A673 (cell line): Measurements from ENCODE around the gene HMCN2. TPM values are rescaled to one million over a fixed set of nuclear protein-coding genes. Genes with fewer than 3 reads are reported as not detected.

Experiments used
- BruUV-seq: library from RNA; stranded (reverse); fragments of 400-500 nt; replicated peaks from 2 replicates; lab custom pipeline; 2021; lab: Mats Ljungman, UMichigan
- CTCF ChIA-PET: fragments of 300-600 bp; sonication (Branson Sonifier 250); formaldehyde crosslinking; loops from one replicate; lab custom pipeline; 2022; ENCODE audit warnings: antibody characterized with exemption; lab: Charles Lee
- POLR2A ChIA-PET: fragments of 300-600 bp; sonication (Branson Sonifier 250); formaldehyde crosslinking; loops from one replicate; lab custom pipeline; 2022; ENCODE audit warnings: antibody characterized with exemption; ENCODE audit not compliant: low non-redundant PET; lab: Charles Lee
- DNase-seq: peaks from one replicate; pipeline ENCODE4 v3.0.0-alpha.2; 2015; ENCODE audit warnings: low spot score
- H3K27ac ChIP-seq: fragments of 200-600 bp; sonication (generic); 2 replicates; pipeline ENCODE4 v1.5.1; 2016; ENCODE audit warnings: mixed run types, low read depth, mild to moderate bottlenecking, mixed read lengths, antibody characterized with exemption, low read length; ENCODE audit not compliant: poor library complexity, severe bottlenecking
- H3K27me3 ChIP-seq: fragments of 200-600 bp; sonication (generic); replicated peaks from 2 replicates; pipeline ENCODE4 v1.6.1; 2017; ENCODE audit warnings: mixed run types, low read depth, mild to moderate bottlenecking, mixed read lengths, antibody characterized with exemption, low read length; ENCODE audit not compliant: insufficient read depth, poor library complexity
- H3K36me3 ChIP-seq: fragments of 200-600 bp; sonication (generic); 2 replicates; pipeline ENCODE4 v1.6.1; 2016; ENCODE audit warnings: mixed run types, mild to moderate bottlenecking, mixed read lengths, antibody characterized with exemption, low read length; ENCODE audit not compliant: insufficient read depth, poor library complexity, severe bottlenecking
- H3K4me1 ChIP-seq: fragments of 200-600 bp; sonication (generic); 2 replicates; pipeline ENCODE4 v1.6.1; 2017; ENCODE audit warnings: mixed run types, mild to moderate bottlenecking, mixed read lengths, antibody characterized with exemption, low read length; ENCODE audit not compliant: insufficient read depth, poor library complexity, severe bottlenecking
- H3K4me3 ChIP-seq: fragments of 200-600 bp; sonication (generic); 2 replicates; pipeline ENCODE4 v1.5.1; 2016; ENCODE audit warnings: low read depth, mixed run types, mild to moderate bottlenecking, mixed read lengths, low read length; ENCODE audit not compliant: poor library complexity, severe bottlenecking
- H3K9me3 ChIP-seq: fragments of 200-600 bp; sonication (generic); 2 replicates; pipeline ENCODE4 v1.6.1; 2016; ENCODE audit warnings: mixed run types, low read depth, mild to moderate bottlenecking, mixed read lengths, antibody characterized with exemption, low read length; ENCODE audit not compliant: poor library complexity, severe bottlenecking
- EZH2 ChIP-seq: fragments of 200-600 bp; sonication (generic); IDR thresholded peaks from 2 replicates; pipeline ENCODE4 v1.6.1; 2017; ENCODE audit warnings: borderline replicate concordance, low read depth, mild to moderate bottlenecking, mixed read lengths, antibody characterized with exemption, low read length; ENCODE audit not compliant: poor library complexity, severe bottlenecking
- intact Hi-C: fragments of 100-400 bp; cut with micrococcal nuclease; formaldehyde crosslinking; loops from one replicate; pipeline ENCODE4 v1.10.0; 2022; ENCODE audit not compliant: unreplicated experiment
- total RNA-seq: library from RNA; stranded (reverse); gene quantifications from 2 replicates; pipeline ENCODE4 v1.2.3, GENCODE V29; 2021
- TF ChIP-seq, protein P1 (sequence below): fragments of 300-800, 200-600 bp; sonication (generic); conservative IDR thresholded peaks from 2 replicates; pipeline ENCODE4 v1.5.1; 2017; ENCODE audit warnings: low read depth, mild to moderate bottlenecking, antibody characterized with exemption, low read length, moderate library complexity, mixed read lengths

The HMCN2 gene
- total RNA-seq, 1 experiment from 2014 or later, result 0.28 TPM

DNA sequence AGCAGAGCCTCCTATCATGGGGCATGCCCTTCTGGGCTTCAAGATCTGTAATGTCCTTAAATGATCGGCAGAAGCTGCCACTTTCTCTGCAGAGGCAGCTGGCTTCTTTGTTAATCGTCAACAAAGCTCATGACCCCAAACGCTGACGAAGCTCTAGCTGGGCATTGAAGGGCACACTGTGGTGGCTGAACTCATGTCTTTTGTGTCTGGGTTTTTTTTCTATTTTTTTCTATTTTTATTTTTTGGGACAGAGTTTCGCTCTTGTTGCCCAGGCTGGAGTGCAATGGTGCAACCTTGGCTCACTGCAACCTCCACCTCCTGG, 114.0 kb downstream of the HMCN2 start:
- no TSS peak for BruUV-seq
- no peak overlapping the region for H3K4me3 ChIP-seq
- TF ChIP-seq, protein P1, sequence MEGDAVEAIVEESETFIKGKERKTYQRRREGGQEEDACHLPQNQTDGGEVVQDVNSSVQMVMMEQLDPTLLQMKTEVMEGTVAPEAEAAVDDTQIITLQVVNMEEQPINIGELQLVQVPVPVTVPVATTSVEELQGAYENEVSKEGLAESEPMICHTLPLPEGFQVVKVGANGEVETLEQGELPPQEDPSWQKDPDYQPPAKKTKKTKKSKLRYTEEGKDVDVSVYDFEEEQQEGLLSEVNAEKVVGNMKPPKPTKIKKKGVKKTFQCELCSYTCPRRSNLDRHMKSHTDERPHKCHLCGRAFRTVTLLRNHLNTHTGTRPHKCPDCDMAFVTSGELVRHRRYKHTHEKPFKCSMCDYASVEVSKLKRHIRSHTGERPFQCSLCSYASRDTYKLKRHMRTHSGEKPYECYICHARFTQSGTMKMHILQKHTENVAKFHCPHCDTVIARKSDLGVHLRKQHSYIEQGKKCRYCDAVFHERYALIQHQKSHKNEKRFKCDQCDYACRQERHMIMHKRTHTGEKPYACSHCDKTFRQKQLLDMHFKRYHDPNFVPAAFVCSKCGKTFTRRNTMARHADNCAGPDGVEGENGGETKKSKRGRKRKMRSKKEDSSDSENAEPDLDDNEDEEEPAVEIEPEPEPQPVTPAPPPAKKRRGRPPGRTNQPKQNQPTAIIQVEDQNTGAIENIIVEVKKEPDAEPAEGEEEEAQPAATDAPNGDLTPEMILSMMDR, result no peak
- no peak for TF ChIP-seq EZH2
- ChIA-PET POLR2A (no interaction called here), CTCF (no interaction called here)
- no peaks in the 10 kb centered on the region for H3K9me3 ChIP-seq
- H3K36me3 ChIP-seq, result no peaks in the 10 kb centered on the region
- peaks cover 6% of the 10 kb centered on the region for H3K27me3 ChIP-seq
- H3K27ac ChIP-seq, result no peak overlapping the region
- no peaks in the 10 kb centered on the region for H3K4me1 ChIP-seq
- no peak for DNase-seq
- intact Hi-C loops, result no loop called here

DNA sequence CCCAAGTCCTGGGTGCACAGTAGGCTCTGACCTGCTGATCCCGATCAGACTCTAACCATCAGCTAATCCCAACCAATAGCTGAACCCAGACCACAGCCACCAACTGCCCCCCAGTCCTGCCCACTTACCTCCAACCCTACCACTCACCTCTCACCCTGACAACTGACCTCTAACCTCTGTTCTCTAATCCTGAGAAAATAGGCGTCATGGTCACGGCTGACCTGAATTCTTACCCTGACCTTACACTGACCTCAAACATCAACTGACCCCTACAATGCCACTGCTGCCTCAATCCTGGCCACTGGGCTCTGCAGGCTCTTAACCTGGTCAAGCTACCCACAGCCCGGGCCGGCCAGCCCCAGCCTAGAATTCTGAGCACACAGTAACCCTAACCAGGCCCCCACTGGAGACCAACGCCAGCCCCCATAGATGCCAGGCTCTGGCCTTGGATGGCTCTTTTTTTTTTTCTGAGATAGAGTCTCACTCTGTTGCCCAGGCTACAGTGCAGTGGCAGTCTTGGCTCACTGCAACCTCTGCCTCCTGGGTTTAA, 115.4 kb downstream of the HMCN2 start:
- intact Hi-C loops, result no loop called here
- no TSS peak for BruUV-seq
- no peak for DNase-seq
- Histone ChIP-seq H3K27me3 (peaks cover 6% of the 10 kb centered on the region), H3K4me3 (no peak overlapping the region), H3K9me3 (no peaks in the 10 kb centered on the region), H3K36me3 (no peaks in the 10 kb centered on the region), H3K4me1 (no peaks in the 10 kb centered on the region), H3K27ac (no peak overlapping the region)
- TF ChIP-seq, protein P1, result no peak
- no peak for TF ChIP-seq EZH2
- ChIA-PET POLR2A (no interaction called here), CTCF (no interaction called here)

DNA sequence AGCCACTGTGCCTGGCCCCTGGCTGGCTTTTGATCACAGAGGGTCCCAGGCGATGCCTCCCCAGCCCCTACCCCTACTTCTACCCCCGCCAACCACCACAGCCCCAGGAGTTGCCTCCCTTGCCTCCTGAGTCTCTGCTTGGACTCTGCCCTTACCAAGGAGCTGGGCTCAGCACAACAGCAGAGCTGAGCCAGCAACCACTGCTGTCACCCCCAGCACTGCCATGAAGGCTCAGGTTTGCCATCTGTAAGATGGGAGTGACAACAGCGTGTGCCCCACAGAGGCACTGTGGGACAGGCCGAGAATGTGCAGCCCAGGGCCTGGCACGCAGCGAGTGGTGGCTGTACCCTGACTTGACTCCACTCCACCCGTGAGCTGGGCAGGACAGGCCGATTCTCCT, 116.1 kb downstream of the HMCN2 start:
- no peaks in the 10 kb centered on the region for H3K9me3 ChIP-seq
- H3K27ac ChIP-seq, result no peak overlapping the region
- no peak for TF ChIP-seq EZH2
- TF ChIP-seq, protein P1, result no peak
- CTCF ChIA-PET, result no interaction called here
- peaks cover 6% of the 10 kb centered on the region for H3K27me3 ChIP-seq
- no peak overlapping the region for H3K4me3 ChIP-seq
- DNase-seq, result no peak
- intact Hi-C loops, result no loop called here
- no TSS peak for BruUV-seq
- POLR2A ChIA-PET, result no interaction called here
- no peaks in the 10 kb centered on the region for H3K36me3 ChIP-seq
- H3K4me1 ChIP-seq, result no peaks in the 10 kb centered on the region
